NB4 (cell line): ENCODE data around the gene BANP.

Experiments used
- DNase-seq: peaks from one replicate; pipeline ENCODE4 v3.0.0; 2010; ENCODE audit warnings: low read depth
- H3K4me3 ChIP-seq: one replicate; pipeline ENCODE4 v1.5.1; 2011; ENCODE audit warnings: mild to moderate bottlenecking, low read depth, low read length, moderate library complexity
- CTCF ChIP-seq: IDR thresholded peaks from one replicate; pipeline ENCODE4 v1.5.1; 2012; ENCODE audit warnings: low read depth, low read length
- MAX ChIP-seq: IDR thresholded peaks from 2 replicates; pipeline ENCODE4 v1.6.1; 2011; ENCODE audit warnings: low read depth, low read length
- MYC ChIP-seq: IDR thresholded peaks from 2 replicates; pipeline ENCODE4 v1.6.1; 2011; ENCODE audit warnings: low read depth, low read length
- POLR2A ChIP-seq: IDR thresholded peaks from 2 replicates; pipeline ENCODE4 v1.6.1; 2011; ENCODE audit warnings: mild to moderate bottlenecking; ENCODE audit not compliant: insufficient read length; ENCODE audit errors: extremely low read depth

BANP gene

GRCh38 chr16:88003736-88004135 is 52.5 kb downstream of the BANP start:
- DNase-seq, result no peak
- H3K4me3 ChIP-seq, result no peak overlapping the region
- TF ChIP-seq POLR2A (no peak), CTCF (no peak), MYC (no peak), MAX (no peak)

- TF ChIP-seq MYC (no peak), MAX (no peak), POLR2A (no peak), CTCF (no peak)
- DNase-seq, result no peak
- no peak overlapping the region for H3K4me3 ChIP-seq
Observed at GRCh38 chr16:88004391-88004790, 53.2 kb downstream of the BANP start.

GRCh38 chr16:88005181-88005581 is 53.9 kb downstream of the BANP start:
- DNase-seq, result peak; percentile 70

GRCh38 chr16:88005968-88006367 is 54.7 kb downstream of the BANP start:
- no peak overlapping the region for H3K4me3 ChIP-seq
- DNase-seq, result no peak
- no peak for TF ChIP-seq POLR2A
- TF ChIP-seq MAX, result no peak
- TF ChIP-seq CTCF, result no peak
- TF ChIP-seq MYC, result no peak

More at GRCh38 chr16:88005181-88005581, 53.9 kb downstream of the BANP start:
- TF ChIP-seq MYC (no peak), POLR2A (no peak), CTCF (peak; percentile 42)
- no peak overlapping the region for H3K4me3 ChIP-seq

GRCh38 chr16:88007321-88007731 is 56.1 kb downstream of the BANP start:
- DNase-seq, result no peak
- no peak for TF ChIP-seq MYC
- no peak for TF ChIP-seq MAX
- TF ChIP-seq CTCF, result no peak
- no peak for TF ChIP-seq POLR2A
- H3K4me3 ChIP-seq, result no peak overlapping the region

GRCh38 chr16:88008840-88009239 is 57.6 kb downstream of the BANP start:
- no peak overlapping the region for H3K4me3 ChIP-seq
- no peak for TF ChIP-seq POLR2A
- no peak for TF ChIP-seq CTCF
- no peak for DNase-seq
